Smooth muscle cell (in vitro differentiated cells): ENCODE results near the gene PREX1. TPM values are rescaled to one million over a fixed set of nuclear protein-coding genes. Genes with fewer than 3 reads are reported as not detected.

Experiments used
- DNase-seq: peaks from one replicate; lab custom pipeline; 2025; ENCODE audit not compliant: unreplicated experiment; lab: John Stamatoyannopoulos, UW
- H2AFZ ChIP-seq: fragments of 200-600 bp; sonication (generic); 2 replicates; pipeline ENCODE4 v1.6.0; 2016; ENCODE audit warnings: antibody characterized with exemption, low read depth, mild to moderate bottlenecking
- H3F3A ChIP-seq: fragments of 200-600 bp; sonication (generic); 2 replicates; pipeline ENCODE4 v1.6.0; 2017; ENCODE audit warnings: antibody characterized with exemption, low read depth
- H3K27ac ChIP-seq: fragments of 200-600 bp; sonication (generic); 2 replicates; pipeline ENCODE4 v1.5.1; 2016; ENCODE audit warnings: low read depth, mild to moderate bottlenecking
- H3K27me3 ChIP-seq: fragments of 200-600 bp; sonication (generic); 2 replicates; pipeline ENCODE4 v1.6.1; 2016; ENCODE audit warnings: low read depth, mild to moderate bottlenecking
- H3K36me3 ChIP-seq: fragments of 200-600 bp; sonication (generic); 2 replicates; pipeline ENCODE4 v1.5.1; 2016; ENCODE audit warnings: low read depth
- H3K4me1 ChIP-seq: fragments of 200-600 bp; sonication (generic); 2 replicates; pipeline ENCODE4 v1.5.1; 2016; ENCODE audit warnings: low read depth
- H3K4me2 ChIP-seq: fragments of 200-600 bp; sonication (generic); 2 replicates; pipeline ENCODE4 v1.6.0; 2016; ENCODE audit warnings: mild to moderate bottlenecking
- H3K4me3 ChIP-seq: fragments of 200-600 bp; sonication (generic); 2 replicates; pipeline ENCODE4 v1.5.1; 2016; ENCODE audit warnings: mild to moderate bottlenecking
- H3K79me2 ChIP-seq: fragments of 200-600 bp; sonication (generic); 2 replicates; pipeline ENCODE4 v1.6.0; 2016; ENCODE audit warnings: low read depth, mild to moderate bottlenecking
- H3K9ac ChIP-seq: fragments of 200-600 bp; sonication (generic); 2 replicates; pipeline ENCODE4 v1.6.0; 2016; ENCODE audit warnings: low read depth
- H3K9me3 ChIP-seq: fragments of 200-600 bp; sonication (generic); replicated peaks from 2 replicates; pipeline ENCODE4 v1.5.1; 2016; ENCODE audit warnings: low read depth
- H4K20me1 ChIP-seq: fragments of 200-600 bp; sonication (generic); 2 replicates; pipeline ENCODE4 v1.6.0; 2016; ENCODE audit warnings: low read depth
- WGBS: methylation state at CpG from one replicate; pipeline ENCODE4 v1.1.7; 2016; ENCODE audit warnings: low lambda C conversion rate; 5-methylcytosine and 5-hydroxymethylcytosine counted together
- polyA plus RNA-seq: library from polyadenylated mRNA; unstranded; fragments of >200 nt; fragmentation: Nextera tagmentation; extraction: Ambion mirVana; gene quantifications from 2 replicates; pipeline ENCODE4 v1.2.1, GENCODE V29; 2016
- total RNA-seq: library from RNA; depleted of rRNA; stranded (reverse); fragments of >200 nt; gene quantifications from 2 replicates; pipeline ENCODE4 v1.2.3, GENCODE V29; 2014
- TF ChIP-seq, protein P1 (sequence below): fragments of 200-600 bp; sonication (generic); IDR thresholded peaks from 2 replicates; pipeline ENCODE4 v1.5.1; 2017; ENCODE audit warnings: borderline replicate concordance, mild to moderate bottlenecking, antibody characterized with exemption; ENCODE audit not compliant: insufficient read depth, poor library complexity, severe bottlenecking

Gene PREX1
- total and polyA plus RNA-seq, 2 experiments from 2014 or later, result 0.04 to 0.30 TPM

DNA sequence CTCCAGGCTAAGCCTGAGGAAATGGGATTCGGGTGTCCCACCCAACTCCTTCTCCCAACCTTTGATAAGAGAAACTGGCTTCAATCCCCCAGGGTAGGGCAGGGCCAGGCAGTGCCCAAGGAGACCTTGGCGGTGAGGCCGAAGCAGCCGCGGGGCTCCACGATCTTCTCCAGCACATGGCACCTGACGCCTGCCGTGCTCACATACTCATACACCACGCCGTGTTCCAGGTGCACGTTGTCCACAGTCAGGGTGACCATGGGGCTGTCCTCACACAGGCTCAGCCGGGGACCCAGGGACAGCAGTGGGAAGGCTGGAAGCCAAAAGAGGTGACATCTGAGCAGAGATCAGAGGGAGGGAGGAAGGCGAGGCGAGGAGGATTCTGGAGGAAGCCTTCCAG, 176.5 kb downstream of the PREX1 start:
- TF ChIP-seq, protein P1, sequence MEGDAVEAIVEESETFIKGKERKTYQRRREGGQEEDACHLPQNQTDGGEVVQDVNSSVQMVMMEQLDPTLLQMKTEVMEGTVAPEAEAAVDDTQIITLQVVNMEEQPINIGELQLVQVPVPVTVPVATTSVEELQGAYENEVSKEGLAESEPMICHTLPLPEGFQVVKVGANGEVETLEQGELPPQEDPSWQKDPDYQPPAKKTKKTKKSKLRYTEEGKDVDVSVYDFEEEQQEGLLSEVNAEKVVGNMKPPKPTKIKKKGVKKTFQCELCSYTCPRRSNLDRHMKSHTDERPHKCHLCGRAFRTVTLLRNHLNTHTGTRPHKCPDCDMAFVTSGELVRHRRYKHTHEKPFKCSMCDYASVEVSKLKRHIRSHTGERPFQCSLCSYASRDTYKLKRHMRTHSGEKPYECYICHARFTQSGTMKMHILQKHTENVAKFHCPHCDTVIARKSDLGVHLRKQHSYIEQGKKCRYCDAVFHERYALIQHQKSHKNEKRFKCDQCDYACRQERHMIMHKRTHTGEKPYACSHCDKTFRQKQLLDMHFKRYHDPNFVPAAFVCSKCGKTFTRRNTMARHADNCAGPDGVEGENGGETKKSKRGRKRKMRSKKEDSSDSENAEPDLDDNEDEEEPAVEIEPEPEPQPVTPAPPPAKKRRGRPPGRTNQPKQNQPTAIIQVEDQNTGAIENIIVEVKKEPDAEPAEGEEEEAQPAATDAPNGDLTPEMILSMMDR, result no peak

DNA sequence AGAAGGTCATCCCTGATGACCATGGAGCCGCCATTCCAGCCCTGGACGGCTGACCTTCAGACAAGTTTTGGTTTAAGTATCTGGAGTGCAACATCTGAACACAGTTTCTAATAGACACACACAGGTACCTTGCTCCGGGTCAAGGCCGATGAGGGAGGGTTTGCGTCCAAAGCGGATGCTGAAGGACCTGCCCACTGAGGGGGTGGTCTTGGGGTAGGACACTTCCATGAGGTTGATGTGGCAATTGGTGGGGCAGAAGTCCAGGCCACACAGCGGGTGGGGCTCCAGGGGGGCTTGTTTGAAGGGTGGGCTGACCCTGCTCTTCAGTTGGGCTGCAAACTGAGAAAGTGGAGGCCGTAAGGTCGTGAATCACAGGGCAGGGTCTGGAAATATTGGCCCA, 177.9 kb downstream of the PREX1 start:
- no peak overlapping the region for H3K27ac ChIP-seq
- WGBS, result 93% methylated on average over 9 of the region's 9 CpGs
- H2AFZ ChIP-seq, result no peak overlapping the region

More for the DNA sequence above, 176.5 kb downstream of the PREX1 start:
- Histone ChIP-seq H3K4me1 (no peaks in the 10 kb centered on the region), H2AFZ (no peak overlapping the region), H3K9me3 (no peaks in the 10 kb centered on the region), H3F3A (no peaks in the 10 kb centered on the region), H3K27me3 (no peaks in the 10 kb centered on the region), H3K9ac (no peak overlapping the region), H3K27ac (no peak overlapping the region), H3K4me2 (no peak overlapping the region), H3K4me3 (no peak overlapping the region), H3K79me2 (no peaks in the 10 kb centered on the region), H4K20me1 (no peaks in the 10 kb centered on the region), H3K36me3 (no peaks in the 10 kb centered on the region)
- 88% methylated on average over 14 of the region's 14 CpGs for WGBS
- no peak for DNase-seq

DNA sequence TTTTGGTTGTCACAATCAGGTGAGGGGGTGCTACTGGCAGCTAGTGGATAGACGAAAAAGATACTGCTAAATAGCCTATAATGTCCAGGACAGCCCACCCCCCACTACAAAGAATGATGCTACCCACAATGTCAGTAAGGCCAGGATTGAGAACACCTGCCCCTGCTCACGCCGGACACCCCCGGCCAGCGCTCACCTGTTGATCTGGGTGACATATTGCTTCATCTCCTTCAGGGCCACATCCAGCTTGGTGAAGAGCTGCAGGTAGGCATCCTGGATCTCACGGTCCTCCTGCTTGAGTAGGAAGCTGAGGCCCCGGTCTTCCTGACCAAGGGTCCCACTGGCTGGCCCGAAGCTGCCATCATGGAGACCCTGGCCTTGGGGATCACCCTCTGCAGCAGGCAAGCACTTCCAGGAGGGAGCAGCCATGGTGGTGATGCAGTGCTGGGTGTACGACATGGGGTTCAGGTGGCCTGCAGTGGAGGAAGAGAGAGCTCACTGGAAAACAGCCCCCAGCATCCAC, 178.6 kb downstream of the PREX1 start:
- no peak overlapping the region for H3K4me2 ChIP-seq
- H3K4me1 ChIP-seq, result no peaks in the 10 kb centered on the region
- H3K79me2 ChIP-seq, result no peaks in the 10 kb centered on the region
- no peaks in the 10 kb centered on the region for H4K20me1 ChIP-seq
- H3K27ac ChIP-seq, result no peak overlapping the region
- no peak overlapping the region for H3K9ac ChIP-seq
- no peak overlapping the region for H2AFZ ChIP-seq
- no peak overlapping the region for H3K4me3 ChIP-seq
- no peak for DNase-seq
- no peaks in the 10 kb centered on the region for H3K9me3 ChIP-seq
- H3F3A ChIP-seq, result no peaks in the 10 kb centered on the region
- TF ChIP-seq, protein P1, result no peak
- H3K36me3 ChIP-seq, result no peaks in the 10 kb centered on the region
- 95% methylated on average over 9 of the region's 9 CpGs for WGBS
- no peaks in the 10 kb centered on the region for H3K27me3 ChIP-seq

More for the DNA sequence above, 177.9 kb downstream of the PREX1 start:
- Histone ChIP-seq H3K27me3 (no peaks in the 10 kb centered on the region), H3K4me2 (no peak overlapping the region), H3F3A (no peaks in the 10 kb centered on the region), H3K9me3 (no peaks in the 10 kb centered on the region), H3K4me1 (no peaks in the 10 kb centered on the region), H4K20me1 (no peaks in the 10 kb centered on the region), H3K79me2 (no peaks in the 10 kb centered on the region), H3K4me3 (no peak overlapping the region), H3K36me3 (no peaks in the 10 kb centered on the region), H3K9ac (no peak overlapping the region)
- TF ChIP-seq, protein P1, result no peak
- no peak for DNase-seq

- H4K20me1 ChIP-seq, result no peaks in the 10 kb centered on the region
- H3F3A ChIP-seq, result no peaks in the 10 kb centered on the region
- H3K9ac ChIP-seq, result no peak overlapping the region
- H3K9me3 ChIP-seq, result no peaks in the 10 kb centered on the region
- H3K4me2 ChIP-seq, result no peak overlapping the region
- WGBS, result 88% methylated on average over 9 of the region's 9 CpGs
- H3K79me2 ChIP-seq, result no peaks in the 10 kb centered on the region
- no peak overlapping the region for H3K27ac ChIP-seq
- H2AFZ ChIP-seq, result no peak overlapping the region
- H3K4me1 ChIP-seq, result no peaks in the 10 kb centered on the region
- H3K4me3 ChIP-seq, result no peak overlapping the region
- no peak for DNase-seq
- H3K27me3 ChIP-seq, result no peaks in the 10 kb centered on the region
- no peaks in the 10 kb centered on the region for H3K36me3 ChIP-seq
- TF ChIP-seq, protein P1, result no peak
Measured at GRCh38 chr20:48648482-48649051, 179.2 kb downstream of the PREX1 start.
